Measurements from ENCODE around the gene CLEC5A.

- TF ChIP-seq CTCF (IDR thresholded peaks at IDR 0.05): no peak
- TF ChIP-seq POLR2A (IDR thresholded peaks at IDR 0.05): no peak
These were observed 5.7 kb downstream of the CLEC5A start for GRCh38 chr7:141941075-141941474.
